SK-N-MC (cell line): ENCODE measurements around the gene RCOR2.

Experiments
- DNase-seq: peaks from one replicate; pipeline ENCODE4 v3.0.0-alpha.2; 2011; ENCODE audit warnings: low read depth, low spot score
- H3K27ac ChIP-seq: fragments of 200-600 bp; sonication (generic); 2 replicates; pipeline ENCODE4 v1.5.1; 2016; ENCODE audit warnings: mixed run types
- H3K36me3 ChIP-seq: fragments of 200-600 bp; sonication (generic); 2 replicates; pipeline ENCODE4 v1.6.1; 2017; ENCODE audit warnings: antibody characterized with exemption, low read length, mixed read lengths; ENCODE audit not compliant: insufficient read depth
- H3K4me3 ChIP-seq: fragments of 200-600 bp; sonication (generic); 2 replicates; pipeline ENCODE4 v1.5.1; 2016
- H3K9ac ChIP-seq: fragments of 200-600 bp; sonication (generic); 2 replicates; pipeline ENCODE4 v1.8.0; 2017; ENCODE audit warnings: mixed run types, mixed read lengths; ENCODE audit not compliant: insufficient read length
- H3K9me3 ChIP-seq: fragments of 200-600 bp; sonication (generic); 2 replicates; pipeline ENCODE4 v1.6.1; 2017; ENCODE audit warnings: low read depth, mild to moderate bottlenecking, antibody characterized with exemption, low read length, moderate library complexity, mixed read lengths
- EZH2 ChIP-seq: fragments of 200-600 bp; sonication (generic); IDR thresholded peaks from one replicate; pipeline ENCODE4 v1.6.1; 2017; ENCODE audit warnings: antibody characterized with exemption
- FOXP2 ChIP-seq: optimal IDR thresholded peaks from 2 replicates; pipeline ENCODE3; 2011; ENCODE audit warnings: mild to moderate bottlenecking, moderate library complexity; ENCODE audit not compliant: insufficient read depth; ENCODE audit errors: extremely low read length, control extremely low read depth
- POLR2AphosphoS5 ChIP-seq: IDR thresholded peaks from 2 replicates; pipeline ENCODE4 v1.6.1; 2012; ENCODE audit warnings: mild to moderate bottlenecking, low read depth, low read length, borderline replicate concordance

The RCOR2 gene

GRCh38 chr11:63945477-63946163 lies 28.7 kb upstream of the RCOR2 start:
- Histone ChIP-seq H3K27ac (no peak overlapping the region), H3K9me3 (no peaks in the 10 kb centered on the region), H3K4me3 (no peak overlapping the region), H3K36me3 (peaks cover 21% of the 10 kb centered on the region), H3K9ac (no peak overlapping the region)
- TF ChIP-seq FOXP2 = no peak
- TF ChIP-seq EZH2 = no peak
- TF ChIP-seq POLR2AphosphoS5 = no peak
- DNase-seq = peak; percentile 24

- Histone ChIP-seq H3K36me3 (peaks cover 20% of the 10 kb centered on the region), H3K27ac (no peak overlapping the region), H3K9ac (no peak overlapping the region), H3K9me3 (no peaks in the 10 kb centered on the region), H3K4me3 (no peak overlapping the region)
- DNase-seq = no peak
- TF ChIP-seq FOXP2 (no peak), POLR2AphosphoS5 (no peak), EZH2 (no peak)
Observed at GRCh38 chr11:63944987-63945386, 28.0 kb upstream of the RCOR2 start.

- peaks cover 16% of the 10 kb centered on the region for H3K36me3 ChIP-seq
- H3K4me3 ChIP-seq = no peak overlapping the region
- H3K9ac ChIP-seq = peak overlapping the region; percentile 50
- DNase-seq = no peak
- no peak overlapping the region for H3K27ac ChIP-seq
- no peaks in the 10 kb centered on the region for H3K9me3 ChIP-seq
- TF ChIP-seq POLR2AphosphoS5 (no peak), FOXP2 (no peak), EZH2 (no peak)
Observed at GRCh38 chr11:63942803-63943202, 25.8 kb upstream of the RCOR2 start.

- H3K27ac ChIP-seq = no peak overlapping the region
- peaks cover 10% of the 10 kb centered on the region for H3K36me3 ChIP-seq
- no peak for DNase-seq
- peak overlapping the region; percentile 50 for H3K9ac ChIP-seq
- no peak overlapping the region for H3K4me3 ChIP-seq
- no peaks in the 10 kb centered on the region for H3K9me3 ChIP-seq
- TF ChIP-seq POLR2AphosphoS5 (no peak), EZH2 (no peak), FOXP2 (no peak)
Observed at GRCh38 chr11:63941901-63942300, 24.9 kb upstream of the RCOR2 start.

GRCh38 chr11:63940786-63941185 lies 23.8 kb upstream of the RCOR2 start:
- no peak for DNase-seq
- H3K9ac ChIP-seq = peak overlapping the region; percentile 59
- TF ChIP-seq FOXP2 (no peak), POLR2AphosphoS5 (no peak), EZH2 (no peak)
- H3K9me3 ChIP-seq = no peaks in the 10 kb centered on the region
- H3K36me3 ChIP-seq = no peaks in the 10 kb centered on the region
- H3K27ac ChIP-seq = 0 out of 2 replicates have a peak overlapping the region, but pooled peaks have one; percentile 14
- no peak overlapping the region for H3K4me3 ChIP-seq

- peak overlapping the region; percentile 96 for H3K4me3 ChIP-seq
- TF ChIP-seq POLR2AphosphoS5 (no peak), EZH2 (no peak), FOXP2 (no peak)
- no peaks in the 10 kb centered on the region for H3K36me3 ChIP-seq
- H3K9ac ChIP-seq = peak overlapping the region; percentile 86
- H3K9me3 ChIP-seq = no peaks in the 10 kb centered on the region
- no peak for DNase-seq
- H3K27ac ChIP-seq = peak overlapping the region; percentile 75
Observed at GRCh38 chr11:63939397-63939891, 22.5 kb upstream of the RCOR2 start.

GRCh38 chr11:63938479-63939396 lies 21.8 kb upstream of the RCOR2 start, which contains the start of gene NAA40:
TSS of gene NAA40 (plus strand) at chr11:63939002. CDS start at chr11:63939097, 95 bp downstream.
- peak; percentile 50 for DNase-seq
- Histone ChIP-seq H3K4me3 (peak within 1 kb of the TSS; percentile 96), H3K36me3 (no peaks in the 10 kb centered on the region), H3K9me3 (no peaks in the 10 kb centered on the region), H3K9ac (peak within 1 kb of the TSS; percentile 86), H3K27ac (peak within 1 kb of the TSS; percentile 75)
- peak; percentile 67 for TF ChIP-seq FOXP2
- no peak for TF ChIP-seq EZH2
- peak; percentile 71 for TF ChIP-seq POLR2AphosphoS5
